SKM-1 treated with dmso at 0.1 percent for 144 hours (cell line): ENCODE results near the gene MAN2A1.

Experiments
- DNase-seq: peaks from one replicate; lab custom pipeline; 2025; ENCODE audit not compliant: unreplicated experiment; lab: John Stamatoyannopoulos, UW

The MAN2A1 gene

DNA sequence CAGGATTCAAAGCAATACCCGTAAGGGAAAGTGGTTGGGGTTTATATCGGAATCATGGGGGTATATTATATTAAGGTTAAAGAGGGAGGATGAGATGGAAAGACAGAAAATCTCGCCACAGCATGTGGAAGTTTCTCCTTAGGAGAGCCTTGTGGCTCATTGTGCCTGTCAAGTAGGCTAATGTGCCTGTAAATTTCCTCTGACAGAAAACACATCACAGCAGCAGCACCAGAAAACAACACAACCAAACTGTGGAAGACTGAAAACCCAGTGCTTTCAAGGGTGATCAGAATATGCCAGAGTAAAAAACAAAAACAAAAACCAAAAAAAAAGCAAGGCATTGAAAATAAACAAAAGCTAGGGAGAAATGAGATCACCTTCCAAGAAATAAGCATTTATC is 11.3 kb upstream of the MAN2A1 start:
- no peak for DNase-seq

DNA sequence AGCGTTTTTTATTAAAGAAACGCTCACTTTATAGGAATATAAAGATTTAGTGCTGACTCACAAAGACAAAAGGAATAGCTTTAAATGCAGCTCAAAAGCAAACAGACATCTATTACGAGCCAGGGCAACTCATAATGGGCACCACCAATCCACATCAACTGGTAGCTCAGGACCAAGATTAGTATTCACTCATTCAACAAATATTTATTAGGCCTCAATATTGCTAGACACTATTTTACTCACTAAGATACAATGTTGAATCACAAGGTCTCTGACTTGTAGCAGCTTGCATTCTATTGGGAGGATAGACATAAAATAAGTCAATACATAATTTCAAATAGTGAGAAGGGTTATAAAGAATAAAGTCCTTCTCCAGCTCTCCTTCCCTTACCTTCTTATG is 8.0 kb upstream of the MAN2A1 start:
- DNase-seq = no peak

- no peak for DNase-seq
Measured at GRCh38 chr5:109682383-109682782, 7.3 kb upstream of the MAN2A1 start.

DNA sequence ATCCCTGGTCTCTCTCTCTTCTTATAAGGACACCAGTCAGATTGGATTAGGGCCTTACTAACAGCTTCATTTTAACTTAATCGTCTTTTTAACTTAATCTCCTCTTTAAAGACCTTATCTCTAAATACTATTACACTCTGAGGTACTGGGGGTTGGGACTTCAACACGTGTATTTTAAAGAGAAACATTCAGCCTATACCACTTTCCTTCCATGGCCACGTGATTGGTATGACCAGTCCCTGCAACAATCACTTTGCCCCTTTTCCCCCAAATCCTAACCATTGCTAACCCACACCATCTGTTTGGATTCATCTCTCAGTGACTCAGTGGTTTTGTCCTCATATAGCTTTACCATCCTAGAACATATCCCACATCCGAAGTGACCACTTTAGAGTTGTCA is 3.8 kb upstream of the MAN2A1 start:
- no peak for DNase-seq

DNA sequence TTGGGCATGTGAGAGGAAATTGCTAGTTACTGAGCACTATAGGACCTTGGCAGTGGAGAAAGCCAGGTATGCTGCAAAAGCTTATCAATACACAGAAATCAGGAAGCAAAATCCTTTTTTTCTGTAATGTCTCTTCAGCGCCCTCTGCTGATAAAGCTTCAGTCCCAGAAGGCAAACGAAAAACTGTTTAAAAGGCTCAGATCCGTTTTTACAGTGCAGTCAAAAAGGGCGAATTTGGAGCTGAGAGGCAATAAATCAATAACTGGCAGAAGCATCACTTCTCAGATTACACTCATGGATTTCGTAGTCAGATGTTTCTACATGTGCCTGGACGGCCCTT is 1.1 kb upstream of the MAN2A1 start:
- DNase-seq = peak; percentile 90

GRCh38 chr5:109688970-109689739 is 572 bp upstream of the MAN2A1 start:
- peak; percentile 90 for DNase-seq

DNA sequence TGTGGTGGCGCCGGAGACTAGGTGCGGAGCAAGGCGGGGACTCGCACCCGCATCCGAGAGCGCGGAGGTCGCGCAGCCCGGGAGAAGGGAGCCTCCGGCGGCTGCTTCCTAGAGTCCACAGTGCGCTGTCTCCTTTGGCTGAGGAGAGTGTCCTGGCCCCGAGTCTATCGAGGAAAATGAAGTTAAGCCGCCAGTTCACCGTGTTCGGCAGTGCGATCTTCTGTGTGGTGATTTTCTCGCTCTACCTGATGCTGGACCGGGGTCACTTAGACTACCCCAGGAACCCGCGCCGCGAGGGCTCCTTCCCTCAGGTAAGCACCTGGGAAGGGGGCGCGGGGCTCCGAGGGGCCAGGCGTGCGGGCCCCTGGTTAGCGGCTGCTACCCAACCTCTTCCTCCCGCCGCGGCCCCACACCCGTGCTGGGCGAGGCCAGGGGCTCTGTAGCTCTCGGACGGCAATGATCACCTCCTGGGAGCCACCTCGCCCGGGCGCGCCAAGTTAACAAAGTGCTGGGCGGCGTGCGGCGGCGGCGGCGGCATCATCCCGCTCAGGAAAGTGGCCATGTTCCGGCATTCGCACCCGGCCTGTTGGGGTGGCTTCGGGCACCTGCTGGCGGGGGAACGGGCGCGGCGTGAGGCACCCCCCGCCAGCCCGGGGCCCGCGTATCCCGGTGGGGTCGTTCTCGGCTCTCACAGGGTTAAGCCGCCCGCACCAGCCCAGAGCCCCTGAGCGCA is 681 bp downstream of the MAN2A1 start:
- DNase-seq = peak; percentile 9

GRCh38 chr5:109690975-109691574 is 1.3 kb downstream of the MAN2A1 start:
- DNase-seq = peak; percentile 66

- no peak for DNase-seq
Measured at GRCh38 chr5:109691996-109692395, 2.3 kb downstream of the MAN2A1 start.

DNA sequence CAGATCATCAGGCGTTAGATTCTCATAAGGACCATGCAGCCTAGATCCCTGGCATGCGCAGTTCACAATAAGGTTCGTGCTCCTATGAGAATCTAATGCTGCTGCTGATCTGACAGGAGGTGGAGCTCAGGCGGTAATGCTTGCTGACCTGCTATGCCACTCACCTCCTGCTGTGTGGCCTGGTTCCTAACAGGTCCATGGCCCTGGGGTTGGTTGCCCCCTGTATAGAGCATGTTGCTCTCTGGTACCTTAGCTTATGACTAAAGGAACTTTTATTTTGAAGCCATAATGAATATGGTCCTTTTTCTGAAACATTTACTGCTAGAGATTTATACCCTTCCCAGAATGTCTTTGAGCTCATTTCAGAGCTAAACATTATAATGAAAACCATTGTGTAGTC is 3.1 kb downstream of the MAN2A1 start:
- DNase-seq = no peak

DNA sequence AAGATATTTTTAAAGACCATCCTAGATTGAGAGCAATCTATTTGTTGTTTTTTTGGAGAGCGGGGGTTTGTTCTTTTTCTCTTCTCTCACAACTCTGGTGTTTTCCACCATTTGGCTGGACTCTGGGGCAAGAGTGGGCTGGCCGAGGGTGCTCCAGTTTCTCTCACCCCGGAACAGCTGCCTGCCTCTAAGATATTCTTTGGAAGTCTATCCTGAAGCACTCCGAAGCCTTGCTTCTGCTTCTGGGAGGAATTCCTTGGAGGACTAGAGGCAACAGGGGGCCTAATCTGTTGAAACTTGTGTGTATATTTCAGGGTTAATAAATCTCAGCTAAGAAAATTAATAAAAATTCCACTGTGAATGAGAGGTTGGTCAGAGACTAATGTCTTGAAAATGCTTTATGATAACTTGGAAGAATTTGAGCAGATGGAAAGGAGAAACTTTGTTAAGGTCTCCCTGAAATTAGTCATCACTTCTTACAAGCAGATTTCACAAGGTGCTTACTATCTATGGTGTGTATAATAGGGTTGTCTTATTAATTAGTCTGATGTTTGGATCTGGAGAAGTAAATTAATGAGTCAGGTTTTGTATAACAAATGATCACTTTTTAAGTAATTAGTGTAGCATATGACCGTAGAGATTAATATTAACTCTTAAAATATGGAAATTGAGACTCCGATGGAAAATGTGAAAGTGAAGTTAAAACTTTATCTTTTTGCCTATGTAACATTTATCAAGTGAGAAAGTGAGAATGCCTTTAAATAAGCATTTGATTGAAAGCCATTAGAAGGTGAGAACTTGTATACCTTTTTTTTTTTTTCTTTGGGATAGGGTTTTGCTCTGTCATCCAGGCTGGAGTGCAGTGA is 4.0 kb downstream of the MAN2A1 start:
- DNase-seq = no peak

- DNase-seq = no peak
Measured at GRCh38 chr5:109694451-109694891, 4.7 kb downstream of the MAN2A1 start.

DNA sequence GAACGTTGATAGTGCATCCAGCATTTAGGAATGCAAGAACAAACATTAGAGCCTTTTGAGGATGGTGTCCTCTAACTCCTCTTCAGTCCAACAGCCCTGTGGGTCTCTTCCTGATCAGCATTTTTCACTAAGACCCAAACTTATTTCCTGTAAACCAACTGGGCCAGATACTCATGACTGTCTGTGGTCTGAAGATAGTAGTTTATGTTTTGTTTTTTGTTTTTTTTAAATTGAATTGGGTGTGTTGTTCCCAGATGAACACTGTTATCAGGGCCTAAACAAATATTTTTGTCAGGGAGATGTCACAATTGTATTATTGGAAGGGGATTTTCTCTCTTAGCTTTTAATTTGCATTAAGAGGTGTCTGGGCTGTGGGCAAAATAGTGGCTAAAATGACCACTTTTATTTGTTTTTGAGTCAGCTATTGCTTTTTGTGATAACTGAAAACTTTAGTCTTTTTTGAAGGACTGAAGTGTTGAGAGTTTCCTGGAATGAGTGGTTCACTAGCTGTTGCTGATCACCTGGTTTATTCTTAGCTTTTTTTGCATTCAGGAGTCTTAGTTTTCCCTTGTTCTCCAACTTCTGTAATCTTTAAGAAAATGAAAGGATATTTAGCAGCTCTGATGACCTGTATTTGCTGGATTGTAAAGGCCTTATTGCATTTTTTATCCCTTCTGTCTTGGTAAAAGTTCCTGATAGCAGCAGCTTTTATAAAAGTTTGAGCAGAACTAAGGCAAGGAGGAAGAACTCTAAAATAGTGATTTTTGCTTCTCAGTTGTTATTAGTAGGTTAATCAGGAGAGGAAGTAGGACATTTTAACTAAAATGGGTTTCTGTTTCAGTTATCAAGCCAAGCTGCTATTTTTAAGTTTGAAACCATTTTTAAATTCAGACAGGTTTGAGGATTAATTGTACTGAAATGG is 5.5 kb downstream of the MAN2A1 start:
- no peak for DNase-seq

- DNase-seq = no peak
Measured at GRCh38 chr5:109697339-109697738, 7.6 kb downstream of the MAN2A1 start.

- no peak for DNase-seq
Measured at GRCh38 chr5:109700516-109701153, 10.9 kb downstream of the MAN2A1 start.

GRCh38 chr5:109701252-109701651 is 11.5 kb downstream of the MAN2A1 start:
- no peak for DNase-seq

DNA sequence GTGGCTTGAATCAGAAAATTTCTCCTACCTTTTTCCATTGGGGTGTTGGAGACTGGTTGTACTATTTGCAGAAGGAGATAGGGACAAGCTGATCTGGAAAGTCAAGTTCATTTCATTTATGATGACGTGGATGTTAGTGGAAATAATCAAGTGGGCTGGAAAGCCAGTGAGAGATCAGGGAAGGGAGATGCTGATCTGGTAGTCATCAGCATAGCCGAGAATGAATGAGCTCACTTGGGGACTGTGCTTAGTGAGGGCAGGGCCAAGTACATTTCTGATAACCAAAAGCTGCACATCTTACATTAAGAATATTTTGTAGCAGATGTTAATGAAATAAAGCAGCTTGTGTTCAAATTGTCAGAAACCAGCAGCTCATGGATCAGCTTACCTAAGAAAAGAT is 12.1 kb downstream of the MAN2A1 start:
- no peak for DNase-seq

DNA sequence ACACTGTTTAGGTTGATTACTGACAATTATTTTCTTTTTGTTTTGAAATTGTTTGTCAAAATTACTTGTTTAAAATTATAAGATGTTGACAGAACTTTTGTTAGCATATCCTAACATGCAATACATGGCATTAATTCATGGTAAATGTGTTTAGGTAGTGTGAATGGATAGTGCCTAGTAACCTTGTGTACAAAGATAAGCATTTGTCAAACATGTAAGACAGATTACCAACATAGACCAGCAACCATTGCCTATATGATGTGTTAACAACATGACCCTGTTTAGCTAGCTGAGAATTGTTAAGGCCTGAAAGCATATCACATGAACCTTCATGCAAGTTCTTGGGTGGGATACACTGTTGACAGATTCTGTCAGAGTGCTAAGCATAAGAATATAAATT is 13.4 kb downstream of the MAN2A1 start:
- DNase-seq = no peak

- no peak for DNase-seq
Measured at GRCh38 chr5:109703829-109704228, 14.1 kb downstream of the MAN2A1 start.
